Panc1 (cell line): Measurements from ENCODE around the gene INO80D. TPM values are rescaled to one million over a fixed set of nuclear protein-coding genes. Genes with fewer than 3 reads are reported as not detected.
"Not testable (repeated sequence)": the region's sequence is repeated elsewhere in the genome, so short reads cannot be mapped to it uniquely, and the experiment has no call there.

Source experiments
- ATAC-seq: fragments of 200-7000 bp; cut with Tn5 transposase; 2 replicates; pipeline ENCODE4 v1.9.1; 2020; ENCODE audit warnings: mild to moderate bottlenecking, moderate library complexity
- BruUV-seq: library from RNA; stranded (reverse); fragments of 400-500 nt; replicated peaks from 2 replicates; lab custom pipeline; 2021; lab: Mats Ljungman, UMichigan
- CTCF ChIA-PET: fragments of 300-600 bp; sonication (Branson Sonifier 250); formaldehyde crosslinking; loops from one replicate; lab custom pipeline; 2022; ENCODE audit warnings: antibody characterized with exemption; lab: Charles Lee
- POLR2A ChIA-PET: fragments of 300-600 bp; sonication (Branson Sonifier 250); formaldehyde crosslinking; loops from one replicate; lab custom pipeline; 2022; ENCODE audit warnings: antibody characterized with exemption; lab: Charles Lee
- DNase-seq: peaks from one replicate; pipeline ENCODE4 v3.0.0-alpha.2; 2010; ENCODE audit warnings: low read depth, low spot score
- H3K27ac ChIP-seq: 2 replicates; pipeline ENCODE4 v1.5.1; 2011; ENCODE audit warnings: mild to moderate bottlenecking, low read length, inconsistent platforms
- H3K27me3 ChIP-seq: fragments of 200-500 bp; sonication (Bioruptor generic); 2 replicates; pipeline ENCODE4 v1.6.0; 2014; ENCODE audit warnings: low read length, inconsistent platforms; ENCODE audit not compliant: control insufficient read depth, insufficient read depth
- H3K36me3 ChIP-seq: fragments of 200-500 bp; sonication (Bioruptor generic); 2 replicates; pipeline ENCODE4 v1.5.1; 2014; ENCODE audit warnings: inconsistent platforms, mild to moderate bottlenecking, low read length, moderate library complexity; ENCODE audit not compliant: control insufficient read depth, insufficient read depth
- H3K4me1 ChIP-seq: 2 replicates; pipeline ENCODE4 v1.5.1; 2011; ENCODE audit warnings: inconsistent platforms, mild to moderate bottlenecking, low read length, moderate library complexity; ENCODE audit not compliant: control insufficient read depth, insufficient read depth
- H3K4me3 ChIP-seq, 2 experiments: 2 replicates each; pipeline ENCODE4 v1.5.1; 2011 to 2012; ENCODE audit warnings: low read depth in 2 of 2, low read length in 2 of 2, mild to moderate bottlenecking in 2 of 2, inconsistent platforms in 1 of 2, moderate library complexity in 1 of 2
- H3K9me3 ChIP-seq: fragments of 200-500 bp; sonication (Bioruptor generic); 2 replicates; pipeline ENCODE4 v1.5.1; 2014; ENCODE audit warnings: low read depth, mild to moderate bottlenecking, inconsistent platforms, low read length, moderate library complexity; ENCODE audit not compliant: control insufficient read depth, insufficient read depth
- POLR2AphosphoS5 ChIP-seq: IDR thresholded peaks from 2 replicates; pipeline ENCODE4 v1.6.1; 2012; ENCODE audit warnings: mild to moderate bottlenecking, low read depth, low read length, moderate library complexity
- SIN3A ChIP-seq: IDR thresholded peaks from 2 replicates; pipeline ENCODE4 v1.6.1; 2012; ENCODE audit warnings: low read depth, mild to moderate bottlenecking, low read length, moderate library complexity, borderline replicate concordance; ENCODE audit not compliant: insufficient read depth
- TCF7L2 ChIP-seq: IDR thresholded peaks from 2 replicates; pipeline ENCODE4 v1.6.1; 2011; ENCODE audit warnings: mild to moderate bottlenecking, low read depth, low read length, inconsistent platforms
- in situ Hi-C: cut with HindIII; loops from 2 replicates; pipeline ENCODE4 v1.10.0; 2016; ENCODE audit warnings: low sequenced_read_pairs, low pct_unique_long_range_greater_than_20kb
- intact Hi-C: fragments of 100-400 bp; cut with micrococcal nuclease; formaldehyde crosslinking; loops from one replicate; pipeline ENCODE4 v1.10.0; 2022; ENCODE audit not compliant: unreplicated experiment
- total RNA-seq: library from RNA; stranded (reverse); gene quantifications from one replicate; pipeline ENCODE4 v1.2.1, GENCODE V29; 2021; ENCODE audit not compliant: unreplicated experiment
- TF ChIP-seq, protein P1 (sequence below), 2 experiments: IDR thresholded peaks; 2 replicates each; pipeline ENCODE4 v1.6.1; 2011 to 2012; ENCODE audit warnings: low read depth in 2 of 2, control low read depth in 1 of 2, low read length in 1 of 2, mild to moderate bottlenecking in 1 of 2, moderate library complexity in 1 of 2; ENCODE audit not compliant: insufficient read depth in 1 of 2
- TF ChIP-seq, protein P2 (sequence below): fragments of 450-650 bp; IDR thresholded peaks from 2 replicates; pipeline ENCODE4 v1.5.1; 2017; ENCODE audit warnings: mild to moderate bottlenecking

INO80D gene
- total RNA-seq, 1 experiment from 2014 or later = 17.9 TPM

DNA sequence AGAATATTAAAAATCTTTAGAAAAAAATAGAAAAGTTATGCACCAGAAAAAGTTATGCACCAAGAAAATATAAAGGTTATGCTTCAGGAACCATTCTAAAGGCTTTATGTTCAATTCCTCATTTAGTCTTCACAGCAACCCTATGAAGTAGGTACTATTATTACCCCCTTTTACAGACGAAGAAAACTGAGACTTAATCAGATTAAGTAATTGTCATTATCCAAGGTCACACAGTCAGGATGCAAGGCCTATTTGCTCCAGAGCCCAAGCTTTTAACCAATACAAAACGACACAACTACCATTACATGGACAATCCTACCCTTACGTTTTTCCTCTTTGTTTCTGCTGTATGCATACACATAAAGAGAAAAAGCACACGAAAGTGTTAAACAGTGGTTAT is 5.0 kb downstream of the INO80D start:
- TF ChIP-seq TCF7L2 = no peak
- TF ChIP-seq SIN3A = no peak
- TF ChIP-seq, protein P1, sequence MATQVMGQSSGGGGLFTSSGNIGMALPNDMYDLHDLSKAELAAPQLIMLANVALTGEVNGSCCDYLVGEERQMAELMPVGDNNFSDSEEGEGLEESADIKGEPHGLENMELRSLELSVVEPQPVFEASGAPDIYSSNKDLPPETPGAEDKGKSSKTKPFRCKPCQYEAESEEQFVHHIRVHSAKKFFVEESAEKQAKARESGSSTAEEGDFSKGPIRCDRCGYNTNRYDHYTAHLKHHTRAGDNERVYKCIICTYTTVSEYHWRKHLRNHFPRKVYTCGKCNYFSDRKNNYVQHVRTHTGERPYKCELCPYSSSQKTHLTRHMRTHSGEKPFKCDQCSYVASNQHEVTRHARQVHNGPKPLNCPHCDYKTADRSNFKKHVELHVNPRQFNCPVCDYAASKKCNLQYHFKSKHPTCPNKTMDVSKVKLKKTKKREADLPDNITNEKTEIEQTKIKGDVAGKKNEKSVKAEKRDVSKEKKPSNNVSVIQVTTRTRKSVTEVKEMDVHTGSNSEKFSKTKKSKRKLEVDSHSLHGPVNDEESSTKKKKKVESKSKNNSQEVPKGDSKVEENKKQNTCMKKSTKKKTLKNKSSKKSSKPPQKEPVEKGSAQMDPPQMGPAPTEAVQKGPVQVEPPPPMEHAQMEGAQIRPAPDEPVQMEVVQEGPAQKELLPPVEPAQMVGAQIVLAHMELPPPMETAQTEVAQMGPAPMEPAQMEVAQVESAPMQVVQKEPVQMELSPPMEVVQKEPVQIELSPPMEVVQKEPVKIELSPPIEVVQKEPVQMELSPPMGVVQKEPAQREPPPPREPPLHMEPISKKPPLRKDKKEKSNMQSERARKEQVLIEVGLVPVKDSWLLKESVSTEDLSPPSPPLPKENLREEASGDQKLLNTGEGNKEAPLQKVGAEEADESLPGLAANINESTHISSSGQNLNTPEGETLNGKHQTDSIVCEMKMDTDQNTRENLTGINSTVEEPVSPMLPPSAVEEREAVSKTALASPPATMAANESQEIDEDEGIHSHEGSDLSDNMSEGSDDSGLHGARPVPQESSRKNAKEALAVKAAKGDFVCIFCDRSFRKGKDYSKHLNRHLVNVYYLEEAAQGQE (IDR thresholded peaks at IDR 0.05; ENCODE audit: insufficient read depth in 1 of 2, low read depth in 2 of 2, low read length in 1 of 2) = no peak
- no peak for TF ChIP-seq POLR2AphosphoS5
- TF ChIP-seq, protein P2, sequence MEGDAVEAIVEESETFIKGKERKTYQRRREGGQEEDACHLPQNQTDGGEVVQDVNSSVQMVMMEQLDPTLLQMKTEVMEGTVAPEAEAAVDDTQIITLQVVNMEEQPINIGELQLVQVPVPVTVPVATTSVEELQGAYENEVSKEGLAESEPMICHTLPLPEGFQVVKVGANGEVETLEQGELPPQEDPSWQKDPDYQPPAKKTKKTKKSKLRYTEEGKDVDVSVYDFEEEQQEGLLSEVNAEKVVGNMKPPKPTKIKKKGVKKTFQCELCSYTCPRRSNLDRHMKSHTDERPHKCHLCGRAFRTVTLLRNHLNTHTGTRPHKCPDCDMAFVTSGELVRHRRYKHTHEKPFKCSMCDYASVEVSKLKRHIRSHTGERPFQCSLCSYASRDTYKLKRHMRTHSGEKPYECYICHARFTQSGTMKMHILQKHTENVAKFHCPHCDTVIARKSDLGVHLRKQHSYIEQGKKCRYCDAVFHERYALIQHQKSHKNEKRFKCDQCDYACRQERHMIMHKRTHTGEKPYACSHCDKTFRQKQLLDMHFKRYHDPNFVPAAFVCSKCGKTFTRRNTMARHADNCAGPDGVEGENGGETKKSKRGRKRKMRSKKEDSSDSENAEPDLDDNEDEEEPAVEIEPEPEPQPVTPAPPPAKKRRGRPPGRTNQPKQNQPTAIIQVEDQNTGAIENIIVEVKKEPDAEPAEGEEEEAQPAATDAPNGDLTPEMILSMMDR = no peak
- Histone ChIP-seq H3K4me3 (no peak overlapping the region), H3K9me3 (no peaks in the 10 kb centered on the region), H3K36me3 (peaks cover 2% of the 10 kb centered on the region; the same call in 1 of the 2 replicates), H3K27ac (no peak overlapping the region), H3K4me1 (peaks cover 17% of the 10 kb centered on the region; the same call in 1 of the 2 replicates), H3K27me3 (no peaks in the 10 kb centered on the region)
- in situ Hi-C loops = no loop called here
- ChIA-PET POLR2A (no interaction called here), CTCF (no interaction called here)
- intact Hi-C loops = no loop called here
- DNase-seq = no peak
- no TSS peak for BruUV-seq
- no peak for ATAC-seq

DNA sequence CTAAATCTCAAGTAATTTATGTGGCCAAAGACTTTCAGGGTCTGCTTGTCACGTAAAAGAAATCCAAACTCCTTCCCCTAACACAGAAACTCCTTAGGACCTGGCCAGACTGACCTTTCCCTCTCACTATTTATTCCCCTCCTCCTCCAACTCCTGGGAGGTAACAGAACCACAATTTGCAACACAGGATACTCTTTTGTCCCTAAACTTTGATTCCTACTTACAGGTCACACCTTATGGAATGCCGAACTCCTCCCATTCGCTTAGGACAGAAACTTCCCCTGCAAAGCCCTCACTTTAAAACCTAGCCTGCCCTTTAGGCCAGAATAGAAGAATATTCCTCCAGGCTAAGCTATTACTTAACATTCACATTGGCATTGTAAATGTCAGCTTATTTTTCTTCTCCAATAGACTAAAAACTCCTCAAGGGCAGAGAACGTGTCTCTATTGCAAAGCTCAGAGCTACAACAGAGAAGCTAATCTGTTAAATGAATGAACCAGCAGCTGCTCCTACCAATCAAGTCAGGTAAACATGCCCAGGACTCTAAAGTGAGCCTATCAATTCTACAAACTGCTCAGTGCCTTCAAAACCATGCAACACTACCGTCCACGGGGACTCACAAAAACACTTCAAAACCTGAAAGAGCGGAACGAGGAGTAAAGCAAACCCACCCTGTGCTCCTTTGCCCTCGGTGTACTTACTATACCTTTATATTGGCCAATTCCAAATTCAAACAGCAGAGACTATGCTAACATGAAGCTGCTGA is 6.1 kb downstream of the INO80D start:
- in situ Hi-C loops (no loop called here), intact Hi-C loops (no loop called here)
- DNase-seq (no peak), ATAC-seq (no peak)
- H3K36me3 ChIP-seq = peaks cover 2% of the 10 kb centered on the region; the same call in 1 of the 2 replicates
- H3K27ac ChIP-seq = no peak overlapping the region
- TF ChIP-seq TCF7L2 = no peak
- no peak for TF ChIP-seq SIN3A
- TF ChIP-seq POLR2AphosphoS5 = no peak
- TF ChIP-seq, protein P2 = no peak
- TF ChIP-seq, protein P1 (IDR thresholded peaks at IDR 0.05; ENCODE audit: insufficient read depth in 1 of 2, low read depth in 2 of 2, low read length in 1 of 2) = no peak
- no peaks in the 10 kb centered on the region for H3K9me3 ChIP-seq
- H3K4me1 ChIP-seq = peaks cover 17% of the 10 kb centered on the region; the same call in 1 of the 2 replicates
- BruUV-seq = TSS peak; percentile 2
- H3K4me3 ChIP-seq = no peak overlapping the region
- ChIA-PET POLR2A (interaction anchor here (0.6 kb wide), 1 partner anchor 1453 kb away, joined by 3 read pairs; no protein-coding TSS in a partner anchor), CTCF (no interaction called here)
- H3K27me3 ChIP-seq = no peaks in the 10 kb centered on the region

DNA sequence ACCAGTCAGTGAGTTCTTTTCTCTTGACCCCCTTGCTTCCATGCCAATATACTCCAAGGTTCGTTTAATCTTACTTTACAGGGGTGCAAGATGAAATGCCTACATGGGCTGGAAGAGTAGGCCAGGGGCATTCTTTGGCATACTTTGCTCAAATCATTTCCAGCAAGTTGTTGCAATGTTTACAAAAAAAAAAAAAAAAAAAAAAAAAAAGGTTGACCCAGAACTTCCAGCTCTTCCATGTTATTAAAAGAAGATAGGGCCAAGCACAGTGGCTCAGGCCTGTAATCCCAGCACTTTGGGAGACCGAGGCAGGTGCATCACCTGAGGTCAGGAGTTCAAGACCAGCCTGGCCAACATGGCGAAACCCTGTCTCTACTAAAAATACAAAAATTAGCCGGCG is 8.1 kb downstream of the INO80D start:
- ATAC-seq, DNase-seq, in situ Hi-C loops, POLR2A ChIA-PET, intact Hi-C loops, H3K4me3 ChIP-seq, H3K36me3 ChIP-seq, H3K9me3 ChIP-seq, H3K27me3 ChIP-seq, BruUV-seq, H3K27ac ChIP-seq, H3K4me1 ChIP-seq, CTCF ChIA-PET: not testable (repeated sequence)
